TTC549 (cell line): ENCODE data around the gene PADI2.
"Not testable (repeated sequence)": the region's sequence is repeated elsewhere in the genome, so short reads cannot be mapped to it uniquely, and the experiment has no call there.

ENCODE experiments used
- FAIRE-seq: peaks from 2 replicates; lab custom pipeline; 2012; peaks lifted over from hg19 to GRCh38; lab: Jason Lieb, UNC

PADI2 gene

DNA sequence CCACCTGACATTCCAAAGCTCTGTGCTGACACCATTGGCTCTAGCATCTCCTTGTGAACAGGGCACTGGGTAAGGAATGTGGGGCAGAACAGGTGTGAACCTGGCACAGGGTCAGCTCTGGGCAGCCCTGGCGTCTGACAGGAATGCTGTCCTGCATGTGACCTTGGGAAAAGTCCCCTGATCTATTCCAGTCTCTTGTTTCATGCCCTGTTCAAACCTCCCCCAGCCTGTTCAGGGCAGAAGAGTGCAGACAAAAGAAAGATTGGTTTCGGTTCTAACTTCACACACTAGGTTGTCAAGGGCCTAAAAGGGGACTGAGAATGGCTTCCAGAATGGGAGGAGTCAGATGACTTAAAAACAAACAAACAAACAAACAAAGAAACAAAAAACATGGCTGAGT is 37.8 kb downstream of the PADI2 start:
- FAIRE-seq: no peak

GRCh38 chr1:17080880-17081279 is 38.4 kb downstream of the PADI2 start:
- FAIRE-seq: no peak

- no peak for FAIRE-seq
Observed at GRCh38 chr1:17080085-17080759, 39.0 kb downstream of the PADI2 start.

DNA sequence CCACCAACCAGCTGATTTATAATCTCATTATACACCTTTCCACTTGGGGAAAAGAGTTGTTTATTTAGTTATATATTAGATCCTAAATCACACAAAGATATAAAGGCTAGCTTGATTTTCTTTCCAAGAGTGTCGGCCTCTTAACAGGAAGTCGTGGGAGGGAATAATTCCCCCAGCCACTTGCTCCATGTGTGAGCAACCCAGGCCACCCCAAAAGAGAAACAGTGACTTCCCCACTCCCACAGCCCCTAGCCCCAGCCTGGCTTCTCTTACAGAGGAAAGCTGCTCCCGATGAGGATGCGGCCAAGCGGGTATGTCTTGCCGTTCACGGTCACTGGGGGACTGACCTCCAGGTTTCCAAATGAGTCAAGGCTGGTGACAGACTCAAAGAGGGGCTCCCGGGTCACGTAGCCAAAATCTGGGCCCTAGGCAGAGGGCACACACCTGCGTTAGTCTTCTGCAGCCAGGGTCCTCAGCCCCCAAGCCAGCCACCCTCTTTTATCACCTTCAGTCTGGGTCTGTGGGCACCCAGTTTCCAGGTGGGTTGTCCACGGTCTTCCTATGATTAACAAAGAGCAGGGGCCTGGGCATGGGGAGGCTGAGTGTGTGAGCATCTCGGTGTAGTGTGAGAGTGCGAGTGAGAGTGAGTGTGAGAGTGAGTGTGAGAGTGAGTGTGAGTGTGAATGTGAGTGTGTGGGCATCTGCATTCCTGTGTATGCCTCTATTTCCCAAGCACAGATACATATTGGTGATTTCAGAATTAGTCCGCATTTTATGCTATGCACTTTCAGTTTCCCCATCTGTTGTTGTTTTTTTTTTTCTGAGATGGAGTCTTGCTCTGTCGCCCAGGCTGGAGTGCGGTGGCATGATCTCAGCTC is 40.0 kb downstream of the PADI2 start:
- no peak for FAIRE-seq

GRCh38 chr1:17075470-17076255 is 43.6 kb downstream of the PADI2 start:
- no peak for FAIRE-seq

DNA sequence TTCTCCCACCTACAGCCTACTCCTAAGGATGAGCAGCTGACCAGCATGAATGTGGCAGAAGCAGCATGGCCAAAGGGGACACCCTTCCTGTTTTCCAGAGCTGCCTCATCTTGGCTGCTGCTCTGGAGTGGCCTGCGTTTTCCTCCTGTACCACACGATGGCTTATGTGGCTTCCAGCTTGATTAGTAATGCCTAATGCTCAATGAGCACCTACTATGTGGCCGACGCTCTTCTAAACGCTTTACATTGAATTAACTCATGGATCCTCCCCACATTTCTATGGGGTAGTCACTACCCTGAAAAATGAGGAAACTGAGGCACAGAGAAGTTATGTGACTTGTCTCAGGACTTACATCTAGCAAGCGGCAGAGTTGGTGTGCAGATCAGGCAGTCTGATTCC is 47.5 kb downstream of the PADI2 start:
- FAIRE-seq: no peak

DNA sequence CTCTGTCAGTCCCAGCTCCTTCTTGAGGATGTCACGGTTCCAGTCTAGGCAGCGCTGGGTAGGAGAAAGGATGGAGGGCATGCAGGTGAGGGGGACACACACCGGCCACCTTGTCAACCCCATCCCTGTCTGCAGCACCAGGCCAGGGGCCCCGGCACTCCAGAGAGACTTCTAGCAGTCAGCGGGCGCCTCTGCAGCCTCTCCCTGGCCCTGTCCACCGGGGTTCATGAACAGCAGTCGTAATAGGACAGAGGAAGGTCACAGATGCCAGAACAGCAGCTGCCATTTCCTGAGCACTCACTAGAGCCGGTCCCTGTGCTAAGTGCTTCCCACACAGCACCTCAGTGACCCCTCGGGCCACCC is 49.1 kb downstream of the PADI2 start:
- FAIRE-seq: no peak

DNA sequence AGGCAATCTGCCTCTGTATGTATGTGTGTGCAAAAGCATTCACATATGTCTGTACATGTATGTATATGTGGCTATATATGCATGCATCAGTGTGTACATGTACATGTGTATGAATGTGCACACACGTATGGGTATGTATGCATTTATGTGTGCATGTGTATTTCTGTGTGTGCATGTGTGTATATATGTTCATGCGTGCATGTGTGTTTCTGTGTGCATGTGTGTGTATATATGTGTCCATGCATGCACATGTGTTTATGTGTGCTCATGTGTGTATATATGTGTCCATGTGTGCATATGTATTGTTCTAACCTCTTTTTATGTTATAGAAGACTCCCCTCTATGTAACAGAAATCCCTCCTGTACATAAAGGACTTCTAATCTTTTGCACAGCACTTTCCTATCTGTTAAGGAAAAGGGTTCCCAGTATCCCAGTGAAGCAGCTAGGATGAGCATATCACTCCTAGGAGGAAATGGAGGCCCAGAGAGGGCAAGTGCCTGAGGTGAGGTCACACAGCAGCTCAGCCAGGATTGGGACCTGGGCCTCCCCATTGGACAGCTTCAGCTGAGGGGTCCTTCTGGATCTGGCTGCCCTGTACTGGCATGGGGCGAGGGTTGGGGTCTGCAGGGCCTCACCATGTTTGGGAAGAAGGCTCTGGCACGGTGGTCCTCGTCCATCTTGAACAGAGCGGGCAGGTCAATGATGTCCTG is 49.6 kb downstream of the PADI2 start:
- FAIRE-seq: no peak

GRCh38 chr1:17068789-17069188 is 50.5 kb downstream of the PADI2 start:
- no peak for FAIRE-seq

GRCh38 chr1:17067465-17068240 is 51.6 kb downstream of the PADI2 start:
- no peak for FAIRE-seq

- FAIRE-seq: no peak
Observed at GRCh38 chr1:17067069-17067426, 52.2 kb downstream of the PADI2 start.

- FAIRE-seq: no peak
Observed at GRCh38 chr1:17066361-17067068, 52.7 kb downstream of the PADI2 start.

DNA sequence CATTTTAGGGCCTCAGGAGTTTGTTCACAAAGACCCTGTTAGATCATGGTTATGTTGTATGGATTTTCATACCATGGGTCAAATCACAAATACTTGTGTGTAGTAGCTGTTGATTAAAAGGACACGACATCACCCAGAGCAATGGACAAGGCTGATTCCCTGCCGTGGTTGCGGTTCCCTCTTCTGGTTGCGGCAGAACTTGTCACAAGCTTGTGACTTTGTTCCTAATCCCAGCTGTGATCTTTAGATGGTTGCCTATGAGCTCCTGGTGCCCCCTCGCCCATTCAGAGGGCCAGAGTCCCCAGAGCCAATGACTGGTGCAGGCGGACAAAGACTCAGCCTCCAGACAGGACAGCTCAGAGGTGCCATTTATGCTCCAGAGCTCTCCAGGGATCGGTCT is 53.6 kb downstream of the PADI2 start:
- no peak for FAIRE-seq

GRCh38 chr1:17062751-17063150 is 56.5 kb downstream of the PADI2 start:
- not testable (repeated sequence) for FAIRE-seq

DNA sequence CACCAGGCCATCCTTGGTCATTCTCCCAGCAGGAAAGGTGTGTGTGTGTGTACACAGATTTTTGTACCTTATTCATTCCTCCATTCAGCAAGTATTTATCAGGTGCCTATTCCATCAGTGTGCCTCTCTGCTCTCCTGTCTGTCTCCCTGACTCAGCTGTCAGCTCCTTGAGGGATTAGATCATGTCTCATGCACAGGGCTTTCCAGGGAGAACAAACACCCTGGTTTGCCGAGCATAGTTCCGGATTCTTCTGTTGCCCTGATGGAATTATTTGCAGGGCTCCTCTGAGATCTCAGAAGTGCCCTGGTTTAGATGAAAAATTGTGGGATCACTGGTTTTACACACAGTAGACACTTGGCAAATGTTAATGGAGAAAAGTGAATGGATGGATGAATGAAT is 57.4 kb downstream of the PADI2 start:
- FAIRE-seq: no peak

GRCh38 chr1:17061486-17061885 is 57.8 kb downstream of the PADI2 start:
- FAIRE-seq: no peak

- FAIRE-seq: no peak
Observed at GRCh38 chr1:17060306-17060749, 58.9 kb downstream of the PADI2 start.

- peak; percentile 3 for FAIRE-seq
Observed at GRCh38 chr1:17059391-17060305, 59.6 kb downstream of the PADI2 start.

DNA sequence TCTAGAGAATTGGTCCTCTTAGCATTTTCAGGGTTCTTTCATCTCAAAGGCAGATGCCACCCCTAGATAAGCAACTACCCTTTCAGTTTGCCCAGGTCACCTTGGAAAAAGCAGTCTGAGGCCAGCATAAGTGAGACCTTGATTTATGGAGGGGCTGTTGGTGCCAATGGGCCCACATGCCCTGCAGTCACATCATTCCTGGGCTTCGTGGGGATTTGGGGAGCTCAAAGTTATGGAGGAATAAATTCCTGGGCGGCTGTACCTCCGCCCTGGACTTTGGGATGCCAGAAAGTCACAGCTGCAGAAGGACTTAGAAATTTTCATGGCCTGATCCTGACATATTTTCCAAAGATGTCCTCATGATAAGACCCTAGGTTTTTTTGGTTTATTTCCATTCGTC is 62.7 kb downstream of the PADI2 start:
- no peak for FAIRE-seq

DNA sequence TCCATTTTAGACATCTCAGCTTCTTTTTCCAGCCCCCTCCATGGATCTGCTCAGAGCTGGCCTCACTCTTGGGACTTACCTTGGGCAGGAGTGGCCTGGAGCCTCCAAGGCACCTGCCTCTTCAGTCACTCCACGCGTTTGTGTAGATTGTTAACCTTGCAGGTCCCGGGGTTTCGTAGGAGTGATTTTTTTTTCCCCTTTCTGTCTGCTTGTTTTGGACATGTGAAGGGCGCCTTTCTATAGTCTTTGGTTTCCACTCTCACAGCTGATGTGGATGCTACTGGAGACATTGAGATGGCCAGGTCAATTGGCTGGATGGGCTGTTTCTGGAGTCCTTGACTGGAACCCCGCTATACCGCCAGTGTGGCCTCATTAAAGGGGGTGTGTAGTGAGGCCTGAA is 63.5 kb downstream of the PADI2 start:
- no peak for FAIRE-seq
